GM23338 (cell line): ENCODE measurements around the gene IZUMO4. TPM values are rescaled to one million over a fixed set of nuclear protein-coding genes. Genes with fewer than 3 reads are reported as not detected.

ENCODE experiments used
- CREB1 ChIP-seq: fragments of 250-450 bp; sonication (Bioruptor Pico); IDR thresholded peaks from 2 replicates; pipeline ENCODE4 v1.5.0; 2020; ENCODE audit warnings: low read depth, mild to moderate bottlenecking, moderate library complexity
- EZH2 ChIP-seq: fragments of 200-600 bp; sonication (generic); IDR thresholded peaks from one replicate; pipeline ENCODE4 v1.8.0; 2017; ENCODE audit warnings: antibody characterized with exemption, mild to moderate bottlenecking, low read depth; ENCODE audit not compliant: unreplicated experiment
- EZH2phosphoT487 ChIP-seq: fragments of 200-600 bp; sonication (generic); IDR thresholded peaks from one replicate; pipeline ENCODE4 v1.8.1; 2018; ENCODE audit warnings: antibody characterized with exemption; ENCODE audit not compliant: unreplicated experiment
- POLR2AphosphoS5 ChIP-seq: IDR thresholded peaks from 2 replicates; pipeline ENCODE4 v1.6.1; 2016; ENCODE audit warnings: antibody characterized with exemption, low read depth
- REST ChIP-seq: IDR thresholded peaks from one replicate; pipeline ENCODE4 v1.6.1; 2018; ENCODE audit warnings: antibody characterized with exemption; ENCODE audit not compliant: unreplicated experiment
- STAT1 ChIP-seq: IDR thresholded peaks from one replicate; pipeline ENCODE4 v1.6.1; 2016; ENCODE audit warnings: antibody characterized with exemption; ENCODE audit not compliant: unreplicated experiment
- ZNF114 ChIP-seq: fragments of 250-450 bp; sonication (Bioruptor Pico); IDR thresholded peaks from 2 replicates; pipeline ENCODE4 v1.5.0; 2020; ENCODE audit warnings: mild to moderate bottlenecking, moderate library complexity
- ZNF331 ChIP-seq: fragments of 250-450 bp; sonication (Bioruptor Pico); IDR thresholded peaks from 2 replicates; pipeline ENCODE4 v1.5.0; 2020; ENCODE audit warnings: low read depth, mild to moderate bottlenecking, moderate library complexity
- ZNF462 ChIP-seq: fragments of 250-450 bp; sonication (Bioruptor Pico); IDR thresholded peaks from 2 replicates; pipeline ENCODE4 v1.5.0; 2020; ENCODE audit warnings: mild to moderate bottlenecking, moderate library complexity
- polyA plus RNA-seq: library from polyadenylated mRNA; unstranded; fragments of >200 nt; fragmentation: Nextera tagmentation; extraction: Ambion mirVana; gene quantifications from 2 replicates; pipeline ENCODE4 v1.2.1, GENCODE V29; 2016
- total RNA-seq: library from RNA; depleted of rRNA; stranded (reverse); fragments of >200 nt; shearing (Covaris generic); gene quantifications from 2 replicates; pipeline ENCODE4 v1.2.3, GENCODE V29; 2014

Gene IZUMO4
- total and polyA plus RNA-seq, 2 experiments from 2014 or later = 0.57 to 2.2 TPM

GRCh38 chr19:2050991-2051772 is 45.5 kb upstream of the IZUMO4 start, which contains the start of gene MKNK2 (continued):
- TF ChIP-seq ZNF462 (CRISPR knock-in tag) (no peak), ZNF114 (CRISPR knock-in tag) (no peak), STAT1 (no peak), CREB1 (CRISPR knock-in tag) (peak; percentile 82), POLR2AphosphoS5 (peak; percentile 94), EZH2 (no peak), REST (no peak), EZH2phosphoT487 (no peak), ZNF331 (CRISPR knock-in tag) (no peak)
